Measurements from ENCODE around the gene OR4E1. TPM values are rescaled to one million over a fixed set of nuclear protein-coding genes. Genes with fewer than 3 reads are reported as not detected.

OR4E1 gene
- total and polyA plus RNA-seq, 9 of the 15 experiments (the other 6 are each of a cell fraction or from before 2014, with no cell fraction given): not detected

DNA sequence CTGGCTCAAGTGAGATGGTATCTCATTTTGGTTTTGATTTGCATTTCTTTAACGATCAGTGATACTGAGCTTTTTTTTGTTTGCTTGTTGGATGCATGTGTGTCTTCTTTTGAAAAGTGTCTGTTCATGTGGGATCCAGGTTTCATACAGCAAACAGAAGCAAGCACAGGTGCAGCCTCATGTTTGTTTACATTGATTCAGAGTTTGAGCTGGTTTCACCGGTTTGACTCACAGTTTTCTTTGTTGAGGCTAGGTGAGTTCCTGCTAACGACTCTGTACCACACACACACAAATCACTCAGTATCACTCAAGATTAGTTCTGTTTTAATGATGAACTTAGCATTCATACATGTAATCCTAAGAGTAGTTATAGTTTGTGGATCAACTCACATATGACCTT is 42.5 kb downstream of the OR4E1 start (continued):
- TF ChIP-seq, protein P1, sequence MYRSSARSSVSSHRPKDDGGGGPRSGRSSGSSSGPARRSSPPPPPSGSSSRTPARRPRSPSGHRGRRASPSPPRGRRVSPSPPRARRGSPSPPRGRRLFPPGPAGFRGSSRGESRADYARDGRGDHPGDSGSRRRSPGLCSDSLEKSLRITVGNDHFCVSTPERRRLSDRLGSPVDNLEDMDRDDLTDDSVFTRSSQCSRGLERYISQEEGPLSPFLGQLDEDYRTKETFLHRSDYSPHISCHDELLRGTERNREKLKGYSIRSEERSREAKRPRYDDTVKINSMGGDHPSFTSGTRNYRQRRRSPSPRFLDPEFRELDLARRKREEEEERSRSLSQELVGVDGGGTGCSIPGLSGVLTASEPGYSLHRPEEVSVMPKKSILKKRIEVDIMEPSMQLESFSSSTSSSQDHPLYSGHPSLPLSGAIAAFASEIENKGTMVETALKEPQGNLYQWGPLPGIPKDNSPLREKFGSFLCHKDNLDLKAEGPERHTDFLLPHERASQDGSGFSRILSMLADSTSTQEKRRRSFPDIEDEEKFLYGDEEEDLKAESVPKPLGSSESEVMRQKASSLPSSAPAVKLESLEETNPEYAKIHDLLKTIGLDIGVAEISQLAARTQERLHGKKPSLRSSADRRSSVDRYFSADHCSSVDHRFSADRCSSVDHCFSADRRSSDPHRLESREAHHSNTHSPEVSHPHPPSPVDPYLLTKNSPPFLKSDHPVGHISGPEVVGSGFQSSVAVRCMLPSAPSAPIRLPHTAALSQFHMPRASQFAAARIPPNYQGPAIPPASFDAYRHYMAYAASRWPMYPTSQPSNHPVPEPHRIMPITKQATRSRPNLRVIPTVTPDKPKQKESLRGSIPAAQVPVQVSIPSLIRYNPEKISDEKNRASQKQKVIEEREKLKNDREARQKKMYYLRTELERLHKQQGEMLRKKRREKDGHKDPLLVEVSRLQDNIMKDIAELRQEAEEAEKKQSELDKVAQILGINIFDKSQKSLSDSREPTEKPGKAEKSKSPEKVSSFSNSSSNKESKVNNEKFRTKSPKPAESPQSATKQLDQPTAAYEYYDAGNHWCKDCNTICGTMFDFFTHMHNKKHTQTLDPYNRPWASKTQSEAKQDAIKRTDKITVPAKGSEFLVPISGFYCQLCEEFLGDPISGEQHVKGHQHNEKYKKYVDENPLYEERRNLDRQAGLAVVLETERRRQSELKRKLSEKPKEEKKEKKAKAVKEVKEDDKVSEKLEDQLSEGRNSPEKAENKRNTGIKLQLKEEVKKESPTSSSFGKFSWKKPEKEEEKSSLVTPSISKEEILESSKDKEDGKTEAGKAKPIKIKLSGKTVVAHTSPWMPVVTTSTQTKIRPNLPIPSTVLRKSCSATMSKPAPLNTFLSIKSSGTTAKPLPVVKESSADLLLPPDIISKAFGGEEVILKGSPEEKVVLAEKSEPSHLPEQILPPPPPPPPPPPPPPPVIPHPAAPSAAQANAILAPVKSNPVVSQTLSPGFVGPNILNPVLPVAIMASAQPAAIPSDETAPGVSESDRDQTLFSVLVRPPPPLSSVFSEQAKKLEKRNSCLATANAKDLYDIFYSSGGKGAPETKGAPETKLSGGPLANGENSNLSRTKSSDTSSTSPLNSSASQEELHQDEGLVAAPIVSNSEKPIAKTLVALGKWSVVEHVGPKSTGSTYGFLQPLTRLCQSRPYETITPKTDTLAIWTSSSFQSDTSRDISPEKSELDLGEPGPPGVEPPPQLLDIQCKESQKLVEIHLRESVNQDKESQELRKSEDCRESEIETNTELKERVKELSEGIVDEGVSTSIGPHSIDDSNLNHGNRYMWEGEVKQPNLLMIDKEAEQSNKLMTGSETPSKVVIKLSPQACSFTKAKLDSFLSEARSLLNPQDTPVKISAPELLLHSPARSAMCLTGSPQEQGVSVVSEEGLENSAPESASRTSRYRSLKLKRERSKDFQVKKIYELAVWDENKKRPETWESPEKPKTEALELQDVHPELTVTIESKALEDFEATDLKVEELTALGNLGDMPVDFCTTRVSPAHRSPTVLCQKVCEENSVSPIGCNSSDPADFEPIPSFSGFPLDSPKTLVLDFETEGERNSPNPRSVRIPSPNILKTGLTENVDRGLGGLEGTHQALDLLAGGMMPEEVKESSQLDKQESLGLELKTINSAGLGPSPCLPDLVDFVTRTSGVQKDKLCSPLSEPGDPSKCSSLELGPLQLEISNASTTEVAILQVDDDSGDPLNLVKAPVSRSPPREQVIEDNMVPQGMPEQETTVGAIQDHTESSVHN (IDR thresholded peaks at IDR 0.05; ENCODE audit: borderline replicate concordance in 1 of 2, low read depth in 1 of 2): no peak
- TF ChIP-seq MAZ (CRISPR knock-in tag; conservative IDR thresholded peaks at IDR 0.05 in 1 of 2, IDR thresholded peaks at IDR 0.05 in 1 of 2) (no peak), ARID1B (IDR thresholded peaks at IDR 0.05) (no peak), SLC30A9 (CRISPR knock-in tag; IDR thresholded peaks at IDR 0.05) (no peak), ZFP30 (CRISPR knock-in tag; IDR thresholded peaks at IDR 0.05; ENCODE audit: borderline replicate concordance) (no peak), POLR3G (IDR thresholded peaks at IDR 0.05; ENCODE audit: extremely low read depth, insufficient read length, insufficient replicate concordance) (no peak), POLR2AphosphoS5 (IDR thresholded peaks at IDR 0.05; ENCODE audit: control insufficient read depth, insufficient read depth, low read depth, low read length) (no peak), RBM15 (IDR thresholded peaks at IDR 0.05; ENCODE audit: insufficient read depth, low read length) (no peak), ZNF75A (CRISPR knock-in tag; IDR thresholded peaks at IDR 0.05) (no peak)
- TF ChIP-seq, protein P2, sequence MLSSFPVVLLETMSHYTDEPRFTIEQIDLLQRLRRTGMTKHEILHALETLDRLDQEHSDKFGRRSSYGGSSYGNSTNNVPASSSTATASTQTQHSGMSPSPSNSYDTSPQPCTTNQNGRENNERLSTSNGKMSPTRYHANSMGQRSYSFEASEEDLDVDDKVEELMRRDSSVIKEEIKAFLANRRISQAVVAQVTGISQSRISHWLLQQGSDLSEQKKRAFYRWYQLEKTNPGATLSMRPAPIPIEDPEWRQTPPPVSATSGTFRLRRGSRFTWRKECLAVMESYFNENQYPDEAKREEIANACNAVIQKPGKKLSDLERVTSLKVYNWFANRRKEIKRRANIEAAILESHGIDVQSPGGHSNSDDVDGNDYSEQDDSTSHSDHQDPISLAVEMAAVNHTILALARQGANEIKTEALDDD (IDR thresholded peaks at IDR 0.05): no peak
- TF ChIP-seq, protein P3, sequence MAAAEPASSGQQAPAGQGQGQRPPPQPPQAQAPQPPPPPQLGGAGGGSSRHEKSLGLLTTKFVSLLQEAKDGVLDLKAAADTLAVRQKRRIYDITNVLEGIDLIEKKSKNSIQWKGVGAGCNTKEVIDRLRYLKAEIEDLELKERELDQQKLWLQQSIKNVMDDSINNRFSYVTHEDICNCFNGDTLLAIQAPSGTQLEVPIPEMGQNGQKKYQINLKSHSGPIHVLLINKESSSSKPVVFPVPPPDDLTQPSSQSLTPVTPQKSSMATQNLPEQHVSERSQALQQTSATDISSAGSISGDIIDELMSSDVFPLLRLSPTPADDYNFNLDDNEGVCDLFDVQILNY (CRISPR knock-in tag; IDR thresholded peaks at IDR 0.05): no peak
- TF ChIP-seq, protein P4, sequence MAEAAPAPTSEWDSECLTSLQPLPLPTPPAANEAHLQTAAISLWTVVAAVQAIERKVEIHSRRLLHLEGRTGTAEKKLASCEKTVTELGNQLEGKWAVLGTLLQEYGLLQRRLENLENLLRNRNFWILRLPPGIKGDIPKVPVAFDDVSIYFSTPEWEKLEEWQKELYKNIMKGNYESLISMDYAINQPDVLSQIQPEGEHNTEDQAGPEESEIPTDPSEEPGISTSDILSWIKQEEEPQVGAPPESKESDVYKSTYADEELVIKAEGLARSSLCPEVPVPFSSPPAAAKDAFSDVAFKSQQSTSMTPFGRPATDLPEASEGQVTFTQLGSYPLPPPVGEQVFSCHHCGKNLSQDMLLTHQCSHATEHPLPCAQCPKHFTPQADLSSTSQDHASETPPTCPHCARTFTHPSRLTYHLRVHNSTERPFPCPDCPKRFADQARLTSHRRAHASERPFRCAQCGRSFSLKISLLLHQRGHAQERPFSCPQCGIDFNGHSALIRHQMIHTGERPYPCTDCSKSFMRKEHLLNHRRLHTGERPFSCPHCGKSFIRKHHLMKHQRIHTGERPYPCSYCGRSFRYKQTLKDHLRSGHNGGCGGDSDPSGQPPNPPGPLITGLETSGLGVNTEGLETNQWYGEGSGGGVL (CRISPR knock-in tag; IDR thresholded peaks at IDR 0.05): no peak

All from K562 (cell line).